ENCODE measurements around the gene CALHM5.
A peak's percentile ranks its signal among the peaks of the same experiment; 100 is the strongest.

The CALHM5 gene

DNA sequence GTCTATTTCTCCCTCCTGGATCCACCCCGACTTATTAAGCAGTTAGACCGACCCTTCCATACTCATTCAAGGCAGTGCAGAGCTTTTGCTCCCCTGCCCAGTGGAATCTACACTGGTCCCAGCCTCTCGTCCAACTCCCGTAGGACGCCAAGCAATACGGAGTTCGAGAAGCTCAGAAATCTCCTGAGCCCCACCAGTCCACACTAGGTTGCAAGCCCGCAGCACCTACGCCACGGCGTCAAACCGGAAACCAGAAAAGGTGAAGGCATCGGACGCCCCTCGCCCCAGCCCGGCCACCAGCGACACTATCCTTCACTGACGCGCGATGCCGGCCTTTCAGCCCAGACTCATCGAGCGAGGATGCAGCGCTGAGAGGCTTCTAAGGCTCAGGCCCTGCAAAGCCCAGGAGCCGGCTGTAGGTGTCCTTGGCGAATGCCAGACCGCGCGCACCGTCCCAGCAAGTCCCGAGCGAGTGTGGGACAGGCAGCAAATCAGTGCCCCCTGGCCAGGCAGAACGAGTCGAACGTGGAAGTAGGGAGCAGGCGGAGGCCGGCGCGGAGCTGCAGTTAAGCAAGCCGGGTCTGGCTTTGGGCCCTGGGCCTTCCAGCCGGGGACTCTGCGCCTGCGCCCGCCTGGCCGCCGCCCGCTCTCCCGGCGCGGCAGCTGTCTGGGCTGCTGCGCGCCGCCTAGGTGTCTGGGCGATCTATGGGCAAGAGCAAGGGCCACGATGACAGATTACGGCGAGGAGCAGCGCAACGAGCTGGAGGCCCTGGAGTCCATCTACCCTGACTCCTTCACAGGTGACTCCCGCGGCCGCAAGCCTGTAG, 59.6 kb downstream of the CALHM5 start, which contains the start of gene RWDD1:
RWDD1 (plus strand) TSS at position 649 of the 827 bp plus-strand sequence; CDS start at position 728, 79 bp downstream.
- no peaks in the 10 kb centered on the region for H3K36me3 ChIP-seq (ENCODE audit: insufficient read depth, low read length)
- peak within 1 kb of the TSS; percentile 96 for H3K9ac ChIP-seq (ENCODE audit: low read depth, low read length)
- H3K9me3 ChIP-seq (ENCODE audit: control insufficient read depth, insufficient read depth, low read length): no peaks in the 10 kb centered on the region
- no peaks in the 10 kb centered on the region for H3K4me1 ChIP-seq (ENCODE audit: insufficient read depth, low read length)

DNA sequence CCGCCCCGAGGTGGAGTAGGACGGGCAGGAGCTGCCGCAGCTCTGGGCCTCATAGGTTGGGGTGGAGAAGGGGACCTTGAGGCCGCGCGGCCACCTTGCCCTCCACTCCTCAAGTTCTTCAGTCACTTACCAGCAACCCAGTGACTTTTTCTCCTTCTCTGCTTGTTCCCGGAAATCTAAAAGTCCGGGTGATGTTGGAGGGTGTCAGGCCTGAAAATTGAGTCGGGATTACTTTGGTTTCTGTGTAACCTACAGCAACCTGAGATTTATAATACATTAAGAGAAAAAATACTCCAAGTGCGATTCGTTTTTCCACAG, 60.2 kb downstream of the CALHM5 start:
- Histone ChIP-seq H3K9me3 (ENCODE audit: control insufficient read depth, insufficient read depth, low read length) (no peaks in the 10 kb centered on the region), H3K9ac (ENCODE audit: low read depth, low read length) (peak overlapping the region; percentile 96), H3K4me1 (ENCODE audit: insufficient read depth, low read length) (no peaks in the 10 kb centered on the region), H3K36me3 (ENCODE audit: insufficient read depth, low read length) (no peaks in the 10 kb centered on the region)

DNA sequence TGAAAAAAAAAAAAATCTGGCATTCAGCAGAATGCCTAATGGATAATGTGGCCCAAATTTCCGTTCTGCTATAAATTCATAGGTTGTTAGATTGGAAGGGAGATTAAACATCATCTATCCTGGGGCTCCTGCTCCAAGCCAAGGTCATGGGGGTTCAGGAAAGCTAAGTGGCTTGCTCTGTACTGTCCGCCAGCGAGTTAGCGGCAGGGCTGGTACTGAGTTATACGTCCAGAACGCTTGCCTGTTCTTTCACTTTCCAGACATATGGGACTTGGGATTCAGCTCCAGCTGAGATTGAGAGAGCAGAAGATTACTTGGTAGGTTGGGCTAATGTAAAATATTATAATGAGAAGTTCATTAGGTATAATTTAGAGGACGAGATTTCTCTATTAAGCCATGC, 60.7 kb downstream of the CALHM5 start:
- peaks cover 2% of the 10 kb centered on the region; the same call in 1 of the 2 replicates for H3K36me3 ChIP-seq (ENCODE audit: insufficient read depth, low read length)
- no peaks in the 10 kb centered on the region for H3K4me1 ChIP-seq (ENCODE audit: insufficient read depth, low read length)
- H3K9me3 ChIP-seq (ENCODE audit: control insufficient read depth, insufficient read depth, low read length): no peaks in the 10 kb centered on the region
- H3K9ac ChIP-seq (ENCODE audit: low read depth, low read length): peak overlapping the region; percentile 96
